GM13977 (cell line): Measurements from ENCODE around the gene A4GNT.

ENCODE experiments used
- DNase-seq: peaks from one replicate; pipeline ENCODE4 v3.0.0; 2012; ENCODE audit warnings: low spot score
- in situ Hi-C: fragments of 300-500 bp; cut with MboI; formaldehyde crosslinking; loops from one replicate; pipeline ENCODE4 v1.12.0; 2022; ENCODE audit warnings: low sequenced_read_pairs, low pct_unique_long_range_greater_than_20kb, mixed read lengths, inconsistent platforms; ENCODE audit not compliant: unreplicated experiment
- TF ChIP-seq, protein P1 (sequence below): IDR thresholded peaks from 2 replicates; pipeline ENCODE4 v1.5.1; 2012; ENCODE audit warnings: mild to moderate bottlenecking, control low read depth; ENCODE audit not compliant: insufficient read depth; ENCODE audit errors: extremely low read depth, missing control alignments

The A4GNT gene

GRCh38 chr3:138079901-138080300 is 52.3 kb downstream of the A4GNT start:
- in situ Hi-C loops, result no loop called here
- TF ChIP-seq, protein P1, sequence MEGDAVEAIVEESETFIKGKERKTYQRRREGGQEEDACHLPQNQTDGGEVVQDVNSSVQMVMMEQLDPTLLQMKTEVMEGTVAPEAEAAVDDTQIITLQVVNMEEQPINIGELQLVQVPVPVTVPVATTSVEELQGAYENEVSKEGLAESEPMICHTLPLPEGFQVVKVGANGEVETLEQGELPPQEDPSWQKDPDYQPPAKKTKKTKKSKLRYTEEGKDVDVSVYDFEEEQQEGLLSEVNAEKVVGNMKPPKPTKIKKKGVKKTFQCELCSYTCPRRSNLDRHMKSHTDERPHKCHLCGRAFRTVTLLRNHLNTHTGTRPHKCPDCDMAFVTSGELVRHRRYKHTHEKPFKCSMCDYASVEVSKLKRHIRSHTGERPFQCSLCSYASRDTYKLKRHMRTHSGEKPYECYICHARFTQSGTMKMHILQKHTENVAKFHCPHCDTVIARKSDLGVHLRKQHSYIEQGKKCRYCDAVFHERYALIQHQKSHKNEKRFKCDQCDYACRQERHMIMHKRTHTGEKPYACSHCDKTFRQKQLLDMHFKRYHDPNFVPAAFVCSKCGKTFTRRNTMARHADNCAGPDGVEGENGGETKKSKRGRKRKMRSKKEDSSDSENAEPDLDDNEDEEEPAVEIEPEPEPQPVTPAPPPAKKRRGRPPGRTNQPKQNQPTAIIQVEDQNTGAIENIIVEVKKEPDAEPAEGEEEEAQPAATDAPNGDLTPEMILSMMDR, result no peak
- DNase-seq, result no peak

GRCh38 chr3:138078901-138079344 is 53.3 kb downstream of the A4GNT start:
- in situ Hi-C loops, result no loop called here
- no peak for DNase-seq
- TF ChIP-seq, protein P1, result no peak

- in situ Hi-C loops, result no loop called here
- TF ChIP-seq, protein P1, result no peak
- no peak for DNase-seq
These were observed 54.1 kb downstream of the A4GNT start for GRCh38 chr3:138078096-138078495.
